Measurements from ENCODE around the gene BCORL1. TPM values are rescaled to one million over a fixed set of nuclear protein-coding genes. Genes with fewer than 3 reads are reported as not detected.

Gene BCORL1
- total RNA-seq, 4 donors from 2014 or later: 3.8 to 13.8 (median 10.5) TPM

- Histone ChIP-seq H3K36me3 (peaks cover 11 to 92% (median 64%) of the 10 kb centered on the region in 4 donors), H3K27me3 (no peaks in the 10 kb centered on the region), H3K4me3 (no peak overlapping the region), H3K4me1 (no peaks in the 10 kb centered on the region), H3K9me3 (no peaks in the 10 kb centered on the region), H3K27ac (replicated peaks in 1 of 4) (no peak overlapping the region)
- 87% methylated on average over 3 of the region's 3 CpGs for WGBS
- no peak for DNase-seq (ENCODE audit: extremely low spot score)
- no peak for TF ChIP-seq POLR2AphosphoS5 (IDR thresholded peaks at IDR 0.05)
- intact Hi-C loops (cut with DNase I): no loop called here
Observed at GRCh38 chrX:130032552-130032951, 50.1 kb downstream of the BCORL1 start.

GRCh38 chrX:130034178-130034577 lies 51.7 kb downstream of the BCORL1 start:
- H3K9me3 ChIP-seq: no peaks in the 10 kb centered on the region
- H3K4me3 ChIP-seq: no peak overlapping the region
- peaks cover 13 to 94% (median 71%) of the 10 kb centered on the region in 4 donors for H3K36me3 ChIP-seq
- no peak for TF ChIP-seq CTCF (IDR thresholded peaks at IDR 0.05)
- TF ChIP-seq POLR2A (IDR thresholded peaks at IDR 0.05; ENCODE audit: low read depth): no peak
- no peaks in the 10 kb centered on the region for H3K4me1 ChIP-seq
- DNase-seq (ENCODE audit: extremely low spot score): no peak
- H3K27ac ChIP-seq (replicated peaks in 1 of 4): no peak overlapping the region
- no peaks in the 10 kb centered on the region for H3K27me3 ChIP-seq
- intact Hi-C loops (cut with DNase I): no loop called here
- WGBS: 90% methylated on average over 4 of the region's 7 CpGs

GRCh38 chrX:130039847-130040246 lies 57.4 kb downstream of the BCORL1 start:
- Histone ChIP-seq H3K4me1 (no peaks in the 10 kb centered on the region), H3K4me3 (no peak overlapping the region), H3K27ac (replicated peaks in 1 of 4) (no peak overlapping the region), H3K9me3 (no peaks in the 10 kb centered on the region), H3K36me3 (peaks cover 7 to 96% (median 63%) of the 10 kb centered on the region in 4 donors), H3K27me3 (no peaks in the 10 kb centered on the region)
- 69% methylated on average over 2 of the region's 2 CpGs for WGBS
- intact Hi-C loops (cut with DNase I): no loop called here
- no peak for TF ChIP-seq POLR2AphosphoS5 (IDR thresholded peaks at IDR 0.05)
- TF ChIP-seq CTCF (IDR thresholded peaks at IDR 0.05): no peak
- no peak for TF ChIP-seq POLR2A (IDR thresholded peaks at IDR 0.05; ENCODE audit: low read depth)
- TF ChIP-seq EP300 (IDR thresholded peaks at IDR 0.05): no peak
- DNase-seq (ENCODE audit: extremely low spot score): no peak

- intact Hi-C loops (cut with DNase I): no loop called here
- H3K36me3 ChIP-seq: peaks cover 0 to 90% (median 62%) of the 10 kb centered on the region in 4 donors
- WGBS: 81% methylated on average over 5 of the region's 5 CpGs
Observed at GRCh38 chrX:130047416-130047815, 65.0 kb downstream of the BCORL1 start.

GRCh38 chrX:130048686-130049222 lies 66.3 kb downstream of the BCORL1 start:
- intact Hi-C loops (cut with DNase I): no loop called here
- DNase-seq (ENCODE audit: extremely low spot score): no peak
- no peak overlapping the region for H3K4me3 ChIP-seq
- H3K27ac ChIP-seq (replicated peaks in 1 of 4): no peak overlapping the region
- TF ChIP-seq CTCF (IDR thresholded peaks at IDR 0.05) (no peak), POLR2A (IDR thresholded peaks at IDR 0.05; ENCODE audit: low read depth) (no peak), EP300 (IDR thresholded peaks at IDR 0.05) (no peak), POLR2AphosphoS5 (IDR thresholded peaks at IDR 0.05) (no peak)
- H3K27me3 ChIP-seq: no peaks in the 10 kb centered on the region
- WGBS: 81% methylated on average over 4 of the region's 4 CpGs
- H3K4me1 ChIP-seq: peaks cover 0 to 7% (median 4%) of the 10 kb centered on the region in 4 donors
- H3K9me3 ChIP-seq: no peaks in the 10 kb centered on the region
- H3K36me3 ChIP-seq: peaks cover 0 to 93% (median 72%) of the 10 kb centered on the region in 4 donors

More at GRCh38 chrX:130047416-130047815, 65.0 kb downstream of the BCORL1 start:
- no peak for DNase-seq (ENCODE audit: extremely low spot score)
- no peaks in the 10 kb centered on the region for H3K27me3 ChIP-seq
- H3K27ac ChIP-seq (replicated peaks in 1 of 4): no peak overlapping the region
- H3K4me3 ChIP-seq: no peak overlapping the region
- no peaks in the 10 kb centered on the region for H3K9me3 ChIP-seq
- TF ChIP-seq CTCF (IDR thresholded peaks at IDR 0.05): no peak
- TF ChIP-seq POLR2AphosphoS5 (IDR thresholded peaks at IDR 0.05): no peak
- no peak for TF ChIP-seq POLR2A (IDR thresholded peaks at IDR 0.05; ENCODE audit: low read depth)
- no peak for TF ChIP-seq EP300 (IDR thresholded peaks at IDR 0.05)
- no peaks in the 10 kb centered on the region for H3K4me1 ChIP-seq
